Uterus (tissue), 4 donors: ENCODE data around the gene ARHGEF4. TPM values are rescaled to one million over a fixed set of nuclear protein-coding genes. Genes with fewer than 3 reads are reported as not detected.

Source experiments
- DNase-seq, 2 donors: peaks; one replicate each; pipeline ENCODE4 v3.0.0-alpha.2; 2019 to 2020
- H3K27ac ChIP-seq, 2 donors: fragments of 200-600 bp; sonication (generic); 1 replicate in 1 of 2; 2 replicates in 1 of 2; pipeline ENCODE4 v1.5.1; 2016 to 2018
- H3K27me3 ChIP-seq, 2 donors: fragments of 200-600 bp; sonication (generic); one replicate each; pipeline ENCODE4 v1.5.1; 2018 to 2019; ENCODE audit warnings: control low read depth in 1 of 2
- H3K36me3 ChIP-seq, 2 donors: fragments of 200-600 bp; sonication (generic); one replicate each; pipeline ENCODE4 v1.5.1; 2019; ENCODE audit warnings: control low read depth in 1 of 2
- H3K4me1 ChIP-seq, 2 donors: fragments of 200-600 bp; sonication (generic); one replicate each; pipeline ENCODE4 v1.5.1; 2018 to 2019; ENCODE audit warnings: control low read depth in 1 of 2
- H3K4me3 ChIP-seq, 2 donors: fragments of 200-600 bp; sonication (generic); 1 replicate in 1 of 2; 2 replicates in 1 of 2; pipeline ENCODE4 v1.5.1; 2018 to 2019; ENCODE audit warnings: mild to moderate bottlenecking in 1 of 2
- H3K9me3 ChIP-seq, 2 donors: fragments of 200-600 bp; sonication (generic); one replicate each; pipeline ENCODE4 v1.5.1; 2019; ENCODE audit warnings: control low read depth in 1 of 2
- CTCF ChIP-seq, 4 experiments: fragments of 200-600 bp in 2 of 4; fragments of 450-650 bp in 2 of 4; sonication (generic) in 2 of 4; IDR thresholded peaks; one replicate each; pipeline ENCODE4 v1.5.1; 2016 to 2019; ENCODE audit warnings: antibody characterized with exemption in 4 of 4, mild to moderate bottlenecking in 2 of 4, moderate library complexity in 1 of 4
- POLR2A ChIP-seq, 2 donors: fragments of 450-650 bp; IDR thresholded peaks; one replicate each; pipeline ENCODE4 v1.6.1; 2016; ENCODE audit warnings: antibody characterized with exemption in 2 of 2, mild to moderate bottlenecking in 1 of 2, moderate library complexity in 1 of 2
- intact Hi-C: fragments of 100-400 bp; cut with DNase I; formaldehyde crosslinking; loops from one replicate; pipeline ENCODE4 v1.15.1; 2023; ENCODE audit warnings: low total_unique reads
- total RNA-seq, 4 donors: library from RNA; depleted of rRNA in 3 of 4; stranded (reverse); fragments of >200 nt in 3 of 4; gene quantifications; one replicate each; pipeline versions ENCODE4 v1.1.0 to v1.2.4, GENCODE V29; 2014 to 2023
- donor health status: DM: yes; HTN: yes; CAD: no.

ARHGEF4 gene
- total RNA-seq, 4 donors from 2014 or later, result 1.8 to 26.2 (median 9.6) TPM

- TF ChIP-seq POLR2A (IDR thresholded peaks at IDR 0.05), result no peak
- no peak for TF ChIP-seq CTCF (IDR thresholded peaks at IDR 0.05)
- Histone ChIP-seq H3K27ac (no peak overlapping the region), H3K4me3 (no peak overlapping the region), H3K4me1 (no peaks in the 10 kb centered on the region), H3K27me3 (no peaks in the 10 kb centered on the region), H3K9me3 (no peaks in the 10 kb centered on the region), H3K36me3 (no peaks in the 10 kb centered on the region)
- DNase-seq, result no peak
- intact Hi-C loops, result no loop called here
Observed at GRCh38 chr2:130869441-130870160, 32.9 kb downstream of the ARHGEF4 start.

- TF ChIP-seq CTCF (IDR thresholded peaks at IDR 0.05), result no peak
- Histone ChIP-seq H3K27me3 (no peaks in the 10 kb centered on the region), H3K36me3 (no peaks in the 10 kb centered on the region), H3K4me1 (no peaks in the 10 kb centered on the region), H3K27ac (no peak overlapping the region), H3K9me3 (no peaks in the 10 kb centered on the region), H3K4me3 (no peak overlapping the region)
- intact Hi-C loops, result no loop called here
- no peak for DNase-seq
Observed at GRCh38 chr2:130870161-130870485, 33.4 kb downstream of the ARHGEF4 start.

GRCh38 chr2:130870779-130871178 lies 34.1 kb downstream of the ARHGEF4 start:
- Histone ChIP-seq H3K4me3 (no peak overlapping the region), H3K27me3 (no peaks in the 10 kb centered on the region), H3K27ac (no peak overlapping the region), H3K36me3 (no peaks in the 10 kb centered on the region), H3K4me1 (no peaks in the 10 kb centered on the region), H3K9me3 (no peaks in the 10 kb centered on the region)
- intact Hi-C loops, result no loop called here
- no peak for DNase-seq
- TF ChIP-seq CTCF (IDR thresholded peaks at IDR 0.05), result no peak
- TF ChIP-seq POLR2A (IDR thresholded peaks at IDR 0.05), result no peak

GRCh38 chr2:130871843-130872740 lies 35.4 kb downstream of the ARHGEF4 start:
- intact Hi-C loops, result no loop called here
- H3K4me3 ChIP-seq, result no peak overlapping the region
- H3K4me1 ChIP-seq, result no peaks in the 10 kb centered on the region
- H3K27me3 ChIP-seq, result no peaks in the 10 kb centered on the region
- H3K27ac ChIP-seq, result no peak overlapping the region
- no peak for TF ChIP-seq CTCF (IDR thresholded peaks at IDR 0.05)
- TF ChIP-seq POLR2A (IDR thresholded peaks at IDR 0.05), result no peak
- DNase-seq, result no peak
- no peaks in the 10 kb centered on the region for H3K9me3 ChIP-seq
- no peaks in the 10 kb centered on the region for H3K36me3 ChIP-seq

- H3K27me3 ChIP-seq, result no peaks in the 10 kb centered on the region
- no peaks in the 10 kb centered on the region for H3K9me3 ChIP-seq
- TF ChIP-seq CTCF (IDR thresholded peaks at IDR 0.05) (no peak), POLR2A (IDR thresholded peaks at IDR 0.05) (no peak)
- intact Hi-C loops, result no loop called here
- H3K36me3 ChIP-seq, result no peaks in the 10 kb centered on the region
- DNase-seq, result no peak
- no peak overlapping the region for H3K27ac ChIP-seq
- no peak overlapping the region for H3K4me3 ChIP-seq
- H3K4me1 ChIP-seq, result no peaks in the 10 kb centered on the region
Observed at GRCh38 chr2:130872741-130873125, 36.0 kb downstream of the ARHGEF4 start.
